Renal pelvis (tissue), 4 donors: ENCODE measurements around the gene GNG2. TPM values are rescaled to one million over a fixed set of nuclear protein-coding genes. Genes with fewer than 3 reads are reported as not detected.

Experiments used
- DNase-seq: peaks from one replicate; pipeline ENCODE4 v3.0.0-alpha.2; 2013
- polyA plus RNA-seq, 3 donors: library from polyadenylated mRNA; unstranded; fragments of 120-200 nt; gene quantifications; one replicate each; pipeline ENCODE4 v1.2.1, GENCODE V29; 2013; ENCODE audit not compliant: insufficient read length in 3 of 3

Gene GNG2
- polyA plus RNA-seq, 3 donors = 56.4 to 67.4 (median 58.2) TPM

- DNase-seq = no peak
These were observed 72.8 kb downstream of the GNG2 start for GRCh38 chr14:51933191-51933590.

- DNase-seq = no peak
These were observed 77.7 kb downstream of the GNG2 start for GRCh38 chr14:51938137-51938536.

- DNase-seq = no peak
These were observed 78.4 kb downstream of the GNG2 start for GRCh38 chr14:51938821-51939220.

- no peak for DNase-seq
These were observed 78.8 kb downstream of the GNG2 start for GRCh38 chr14:51939226-51939625.

- DNase-seq = no peak
These were observed 79.4 kb downstream of the GNG2 start for GRCh38 chr14:51939755-51940301.

- no peak for DNase-seq
These were observed 82.6 kb downstream of the GNG2 start for GRCh38 chr14:51942971-51943370.

GRCh38 chr14:51950007-51950406 lies 89.6 kb downstream of the GNG2 start:
- no peak for DNase-seq

GRCh38 chr14:51951656-51952055 lies 91.2 kb downstream of the GNG2 start:
- no peak for DNase-seq

GRCh38 chr14:51954031-51954430 lies 93.6 kb downstream of the GNG2 start:
- no peak for DNase-seq

- DNase-seq = no peak
These were observed 94.2 kb downstream of the GNG2 start for GRCh38 chr14:51954657-51955056.

GRCh38 chr14:51957950-51958349 lies 97.5 kb downstream of the GNG2 start:
- no peak for DNase-seq

GRCh38 chr14:51959928-51960327 lies 99.5 kb downstream of the GNG2 start:
- no peak for DNase-seq

- no peak for DNase-seq
These were observed 100.5 kb downstream of the GNG2 start for GRCh38 chr14:51960866-51961265.

GRCh38 chr14:51962711-51963110 lies 102.3 kb downstream of the GNG2 start:
- no peak for DNase-seq

GRCh38 chr14:51963286-51963685 lies 102.9 kb downstream of the GNG2 start:
- DNase-seq = peak; percentile 55

- DNase-seq = no peak
These were observed 107.1 kb downstream of the GNG2 start for GRCh38 chr14:51967521-51967920.

- DNase-seq = no peak
These were observed 109.6 kb downstream of the GNG2 start for GRCh38 chr14:51969852-51970540.

- DNase-seq = no peak
These were observed 112.2 kb downstream of the GNG2 start for GRCh38 chr14:51972566-51972965.

- DNase-seq = no peak
These were observed 116.7 kb downstream of the GNG2 start for GRCh38 chr14:51977075-51977474.

- DNase-seq = no peak
These were observed 118.3 kb downstream of the GNG2 start for GRCh38 chr14:51978681-51979085.

- DNase-seq = peak; percentile 74
These were observed 118.8 kb downstream of the GNG2 start for GRCh38 chr14:51979088-51979709.

- no peak for DNase-seq
These were observed 120.9 kb downstream of the GNG2 start for GRCh38 chr14:51981218-51981854.

GRCh38 chr14:51988221-51988620 lies 127.8 kb downstream of the GNG2 start:
- no peak for DNase-seq
